Nephron (organoid): ENCODE data around the gene FOXN3.

Experiments
- H3K27ac Mint-ChIP-seq, 3 experiments: 2 replicates each; pipeline ENCODE4 v1.8.0; 2020; ENCODE audit warnings: mixed read lengths in 3 of 3, mild to moderate bottlenecking in 2 of 3, moderate library complexity in 1 of 3
- H3K27me3 Mint-ChIP-seq: 2 replicates; pipeline ENCODE4 v1.8.0; 2021; ENCODE audit warnings: low read depth, mild to moderate bottlenecking, moderate library complexity, mixed read lengths
- H3K36me3 Mint-ChIP-seq: 2 replicates; pipeline ENCODE4 v1.8.0; 2020; ENCODE audit warnings: low read depth, mixed read lengths
- H3K4me1 Mint-ChIP-seq: 2 replicates; pipeline ENCODE4 v1.8.0; 2020; ENCODE audit warnings: mixed read lengths
- H3K4me3 Mint-ChIP-seq, 3 experiments: 2 replicates each; pipeline ENCODE4 v1.8.0; 2020; ENCODE audit warnings: mild to moderate bottlenecking in 3 of 3, mixed read lengths in 3 of 3, moderate library complexity in 2 of 3
- H3K9me3 Mint-ChIP-seq: 2 replicates; pipeline ENCODE4 v1.8.0; 2020; ENCODE audit warnings: mixed read lengths
- TF ChIP-seq, protein P1 (sequence below), 3 experiments: fragments of 200-600 bp; sonication (generic); IDR thresholded peaks; one replicate each; pipeline ENCODE4 v1.5.0; 2021; ENCODE audit warnings: antibody characterized with exemption in 3 of 3; ENCODE audit not compliant: unreplicated experiment in 3 of 3

Gene FOXN3

DNA sequence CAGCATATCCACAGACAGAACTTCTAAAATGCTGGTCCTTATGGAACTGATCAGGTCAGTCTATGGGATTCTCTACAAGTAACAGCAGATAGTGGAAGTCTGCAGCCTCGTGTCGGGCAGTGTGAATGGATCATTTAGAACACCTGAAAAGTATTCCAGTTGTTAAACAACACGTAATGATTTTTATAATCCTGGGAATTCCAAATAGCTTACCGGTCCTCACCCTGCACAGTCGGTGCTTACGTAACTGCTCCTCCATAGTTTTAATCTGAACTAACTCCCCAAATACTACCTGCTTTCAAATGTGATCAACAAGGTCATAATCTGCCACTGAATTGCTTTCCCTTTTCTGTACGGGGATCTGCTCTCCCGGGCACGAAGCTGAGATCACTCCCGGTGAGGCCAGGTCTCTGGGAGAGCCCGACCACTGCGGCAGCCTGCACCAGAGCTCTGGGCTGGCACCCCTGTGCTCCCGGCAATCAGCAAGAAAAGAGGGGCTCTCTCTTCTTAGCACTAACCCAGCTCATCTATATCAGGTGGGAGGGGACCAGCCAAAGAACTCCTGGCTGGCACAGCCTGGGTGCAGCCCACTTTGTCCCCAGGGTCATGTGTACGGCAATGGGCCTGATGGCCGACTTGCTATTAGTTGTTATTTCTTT is 157.0 kb downstream of the FOXN3 start:
- H3K4me1 Mint-ChIP-seq = peaks cover 30% of the 10 kb centered on the region
- H3K27me3 Mint-ChIP-seq = no peaks in the 10 kb centered on the region
- peak overlapping the region in 1 of 3 experiments; percentile 35 for H3K27ac Mint-ChIP-seq
- peaks cover 7% of the 10 kb centered on the region for H3K36me3 Mint-ChIP-seq
- H3K4me3 Mint-ChIP-seq = no peak overlapping the region
- TF ChIP-seq, protein P1, sequence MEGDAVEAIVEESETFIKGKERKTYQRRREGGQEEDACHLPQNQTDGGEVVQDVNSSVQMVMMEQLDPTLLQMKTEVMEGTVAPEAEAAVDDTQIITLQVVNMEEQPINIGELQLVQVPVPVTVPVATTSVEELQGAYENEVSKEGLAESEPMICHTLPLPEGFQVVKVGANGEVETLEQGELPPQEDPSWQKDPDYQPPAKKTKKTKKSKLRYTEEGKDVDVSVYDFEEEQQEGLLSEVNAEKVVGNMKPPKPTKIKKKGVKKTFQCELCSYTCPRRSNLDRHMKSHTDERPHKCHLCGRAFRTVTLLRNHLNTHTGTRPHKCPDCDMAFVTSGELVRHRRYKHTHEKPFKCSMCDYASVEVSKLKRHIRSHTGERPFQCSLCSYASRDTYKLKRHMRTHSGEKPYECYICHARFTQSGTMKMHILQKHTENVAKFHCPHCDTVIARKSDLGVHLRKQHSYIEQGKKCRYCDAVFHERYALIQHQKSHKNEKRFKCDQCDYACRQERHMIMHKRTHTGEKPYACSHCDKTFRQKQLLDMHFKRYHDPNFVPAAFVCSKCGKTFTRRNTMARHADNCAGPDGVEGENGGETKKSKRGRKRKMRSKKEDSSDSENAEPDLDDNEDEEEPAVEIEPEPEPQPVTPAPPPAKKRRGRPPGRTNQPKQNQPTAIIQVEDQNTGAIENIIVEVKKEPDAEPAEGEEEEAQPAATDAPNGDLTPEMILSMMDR (IDR thresholded peaks at IDR 0.05; ENCODE audit: unreplicated experiment in 3 of 3) = no peak
- no peaks in the 10 kb centered on the region for H3K9me3 Mint-ChIP-seq

GRCh38 chr14:89258728-89259273 is 158.2 kb downstream of the FOXN3 start:
- Mint-ChIP-seq H3K9me3 (no peaks in the 10 kb centered on the region), H3K4me3 (no peak overlapping the region), H3K27me3 (peaks cover 3% of the 10 kb centered on the region), H3K4me1 (peaks cover 34% of the 10 kb centered on the region), H3K36me3 (peaks cover 7% of the 10 kb centered on the region), H3K27ac (no peak overlapping the region)
- TF ChIP-seq, protein P1 (IDR thresholded peaks at IDR 0.05; ENCODE audit: unreplicated experiment in 3 of 3) = no peak

GRCh38 chr14:89256951-89257350 is 160.1 kb downstream of the FOXN3 start:
- TF ChIP-seq, protein P1 (IDR thresholded peaks at IDR 0.05; ENCODE audit: unreplicated experiment in 3 of 3) = no peak
- H3K27ac Mint-ChIP-seq = no peak overlapping the region
- H3K9me3 Mint-ChIP-seq = no peaks in the 10 kb centered on the region
- no peak overlapping the region for H3K4me3 Mint-ChIP-seq
- peaks cover 26% of the 10 kb centered on the region for H3K4me1 Mint-ChIP-seq
- peaks cover 3% of the 10 kb centered on the region for H3K27me3 Mint-ChIP-seq
- H3K36me3 Mint-ChIP-seq = peaks cover 7% of the 10 kb centered on the region

DNA sequence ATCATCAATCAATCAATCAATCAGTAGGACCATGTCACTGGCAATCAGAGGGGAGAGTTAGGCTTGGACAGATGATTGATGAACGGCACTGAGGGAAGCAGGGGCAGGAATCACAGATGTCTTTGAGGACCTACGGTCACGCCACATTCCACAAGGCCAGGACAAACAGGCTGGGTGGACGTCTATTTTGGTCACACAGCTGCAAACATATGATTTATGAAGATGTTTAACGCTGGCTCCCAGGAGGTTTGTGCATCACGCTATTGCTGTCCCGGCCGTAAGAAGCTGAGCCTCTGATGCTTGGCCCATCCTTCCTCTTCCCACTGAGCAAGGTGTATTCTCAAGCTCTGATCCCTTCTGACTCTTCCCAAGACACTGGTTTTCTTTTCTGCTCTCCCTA is 160.8 kb downstream of the FOXN3 start:
- Mint-ChIP-seq H3K4me1 (peaks cover 25% of the 10 kb centered on the region), H3K4me3 (no peak overlapping the region), H3K27me3 (peaks cover 3% of the 10 kb centered on the region), H3K36me3 (peaks cover 7% of the 10 kb centered on the region), H3K27ac (no peak overlapping the region), H3K9me3 (no peaks in the 10 kb centered on the region)
- TF ChIP-seq, protein P1 (IDR thresholded peaks at IDR 0.05; ENCODE audit: unreplicated experiment in 3 of 3) = no peak

DNA sequence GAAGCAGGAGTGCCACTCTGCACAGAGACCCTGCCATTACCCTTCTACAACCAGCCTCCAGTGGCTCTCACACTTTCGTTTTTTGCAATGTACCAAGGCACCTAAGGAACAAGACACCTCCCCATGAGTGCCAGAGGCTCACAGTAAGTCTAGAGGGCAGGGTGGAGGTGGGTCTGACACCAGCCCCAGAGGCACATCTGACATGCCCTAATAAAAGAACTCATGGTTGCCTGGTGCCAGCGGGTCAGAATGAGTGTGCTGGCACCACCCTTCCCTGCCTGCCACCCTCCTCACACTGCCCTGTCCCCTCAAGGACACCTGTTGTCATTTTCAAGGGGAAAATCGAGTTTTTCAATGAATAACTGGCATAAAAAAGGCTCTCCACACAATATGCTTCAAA is 161.2 kb downstream of the FOXN3 start:
- TF ChIP-seq, protein P1 (IDR thresholded peaks at IDR 0.05; ENCODE audit: unreplicated experiment in 3 of 3) = no peak
- Mint-ChIP-seq H3K4me3 (no peak overlapping the region), H3K36me3 (peaks cover 7% of the 10 kb centered on the region), H3K9me3 (no peaks in the 10 kb centered on the region), H3K27ac (no peak overlapping the region), H3K4me1 (peaks cover 29% of the 10 kb centered on the region), H3K27me3 (peaks cover 3% of the 10 kb centered on the region)

- H3K4me3 Mint-ChIP-seq = no peak overlapping the region
- peaks cover 7% of the 10 kb centered on the region for H3K36me3 Mint-ChIP-seq
- peaks cover 3% of the 10 kb centered on the region for H3K27me3 Mint-ChIP-seq
- peaks cover 33% of the 10 kb centered on the region for H3K4me1 Mint-ChIP-seq
- H3K9me3 Mint-ChIP-seq = no peaks in the 10 kb centered on the region
- TF ChIP-seq, protein P1 (IDR thresholded peaks at IDR 0.05; ENCODE audit: unreplicated experiment in 3 of 3) = no peak
- no peak overlapping the region for H3K27ac Mint-ChIP-seq
Observed at GRCh38 chr14:89255012-89255411, 162.0 kb downstream of the FOXN3 start.
